ENCODE data around the gene CAB39L.
"Not testable (repeated sequence)": the region's sequence is repeated elsewhere in the genome, so short reads cannot be mapped to it uniquely, and the experiment has no call there.

CAB39L gene

DNA sequence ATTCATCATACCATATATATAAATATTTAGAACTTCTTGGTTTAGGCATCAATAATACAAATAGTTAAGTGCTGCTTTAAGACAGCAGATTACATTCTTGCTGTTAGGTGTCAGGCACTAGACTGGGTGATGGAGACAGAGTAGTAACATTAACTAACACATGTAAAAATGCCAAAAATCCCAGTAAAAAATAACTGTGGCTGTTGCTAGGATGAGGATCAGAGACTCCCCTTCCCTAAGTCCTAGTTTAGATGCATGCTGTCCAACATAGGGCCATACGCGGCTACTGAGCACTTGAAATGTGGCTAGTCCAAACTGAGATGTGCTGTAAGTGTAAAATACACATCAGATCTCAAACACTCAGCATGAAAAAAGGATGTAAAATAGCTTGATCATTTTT, 101.4 kb downstream of the CAB39L start:
- no peak for DNase-seq

DNA sequence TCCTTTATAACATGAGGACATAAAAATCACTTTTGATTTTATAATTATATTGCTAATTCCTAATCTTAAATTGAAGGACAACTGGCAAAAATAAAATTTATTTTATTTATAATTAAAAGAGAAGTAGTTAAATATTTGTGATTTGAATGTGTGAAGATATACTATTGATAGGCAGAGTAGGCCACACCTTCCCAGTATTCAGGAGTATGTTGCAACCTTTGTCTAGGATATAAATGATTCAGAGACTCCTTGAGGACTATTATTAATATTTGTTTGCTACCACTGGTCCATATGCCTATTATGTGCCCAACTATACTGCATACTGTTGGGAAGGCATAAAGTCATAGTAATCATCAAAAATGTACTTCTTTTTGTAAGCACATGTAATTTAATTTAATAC, 101.9 kb downstream of the CAB39L start:
- no peak for DNase-seq

DNA sequence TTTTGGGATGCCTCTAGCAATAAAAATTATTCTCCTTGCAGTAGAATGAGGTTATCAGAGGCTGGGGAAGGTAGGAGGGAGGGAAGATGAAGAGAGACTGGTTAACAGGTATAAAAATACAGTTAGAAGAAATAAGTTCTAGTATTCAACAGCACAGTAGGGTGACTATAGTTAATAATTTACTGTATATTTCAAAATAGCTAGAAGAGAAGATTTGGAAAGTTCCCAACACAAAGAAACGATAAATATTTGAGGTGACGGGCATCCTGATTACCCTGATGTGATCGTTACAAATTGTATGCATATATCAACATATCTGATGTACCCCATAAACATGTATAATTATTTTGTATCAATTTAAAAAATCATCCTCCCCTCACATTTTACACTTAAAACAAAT, 102.3 kb downstream of the CAB39L start:
- DNase-seq: no peak

DNA sequence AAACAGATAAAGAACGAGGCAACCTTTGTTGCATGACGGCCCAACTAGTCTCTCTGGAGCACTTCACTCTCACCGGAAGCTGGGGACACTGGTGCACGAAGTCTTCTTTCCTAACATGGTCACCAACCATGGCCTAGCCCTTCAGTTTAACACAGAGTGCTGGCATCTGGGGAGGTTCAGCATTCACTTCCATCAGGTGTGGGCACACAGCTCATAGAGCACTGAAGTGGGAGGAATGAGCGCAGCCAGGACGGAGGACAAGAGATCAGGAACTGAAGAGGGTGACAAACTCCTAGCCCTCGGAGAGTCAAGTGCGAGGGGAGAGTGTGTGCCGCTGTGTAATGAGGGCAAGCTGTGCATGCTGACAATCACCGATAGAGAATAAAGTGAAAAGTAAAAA, 103.7 kb downstream of the CAB39L start:
- no peak for DNase-seq

DNA sequence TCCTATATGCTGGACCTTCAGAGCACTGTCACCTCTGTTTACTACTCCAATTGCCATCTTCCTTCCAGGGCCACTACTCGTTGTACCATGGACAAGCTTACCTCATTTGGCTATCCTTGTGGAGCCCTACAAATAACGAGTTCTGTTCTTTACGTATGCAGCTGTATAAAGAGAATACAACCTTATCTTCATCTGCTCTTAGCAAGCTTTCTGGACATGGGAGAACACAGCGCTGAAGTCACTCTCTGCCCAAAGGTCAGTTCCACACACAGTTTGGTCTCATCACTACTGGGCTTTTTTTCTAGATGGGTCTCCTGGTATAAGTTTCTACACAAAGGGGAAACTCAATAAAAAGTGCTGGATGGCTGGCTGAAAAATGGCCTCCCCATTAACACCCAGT, 107.2 kb downstream of the CAB39L start:
- DNase-seq: no peak

DNA sequence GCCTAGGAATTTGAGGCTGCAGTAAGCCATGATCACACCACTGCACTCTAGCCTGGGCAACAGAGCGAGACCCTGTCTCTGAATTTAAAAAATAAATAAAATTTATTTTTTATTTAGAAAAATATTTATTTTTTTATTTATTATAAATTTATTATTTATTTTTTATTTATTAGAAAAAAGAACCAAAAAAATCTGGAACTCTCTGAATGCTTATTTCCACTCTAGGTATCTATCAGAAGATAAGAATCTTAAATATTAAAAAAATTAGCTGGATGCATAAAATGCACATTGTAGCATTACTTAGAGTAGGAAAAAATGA, 113.4 kb downstream of the CAB39L start:
- DNase-seq: no peak

DNA sequence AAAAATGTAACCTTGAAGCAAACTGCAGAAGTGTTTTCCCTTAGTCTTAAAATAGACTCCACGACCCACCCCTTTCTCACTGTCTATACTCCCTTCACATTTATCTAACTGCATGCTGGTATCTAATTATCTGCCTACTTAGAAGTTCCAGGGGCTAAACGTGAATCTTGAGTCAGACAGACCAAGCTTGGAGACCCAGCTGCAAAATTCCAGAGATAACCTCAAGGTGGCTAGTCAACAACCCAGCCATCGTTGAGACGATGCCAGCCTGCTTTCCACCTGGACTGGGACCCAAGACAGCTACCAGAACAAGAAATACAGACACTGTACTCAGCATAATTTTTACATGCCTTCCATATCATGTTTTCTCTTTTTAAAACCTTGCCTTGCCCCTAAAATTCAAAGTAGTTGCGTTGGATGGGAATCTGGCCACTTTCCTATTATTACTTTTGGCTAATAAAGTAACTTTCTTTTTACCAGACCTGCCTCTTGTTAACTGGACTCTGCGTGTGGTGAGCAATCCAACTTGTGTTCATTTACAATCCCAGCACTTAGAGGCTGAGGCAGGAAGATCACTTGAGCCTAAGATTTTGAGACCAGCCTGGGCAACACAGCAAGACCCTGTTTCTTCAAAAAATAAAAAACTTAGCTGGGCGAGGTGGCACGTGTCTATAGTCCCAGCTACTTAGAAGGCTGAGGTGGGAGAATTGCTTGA, 113.9 kb downstream of the CAB39L start:
- no peak for DNase-seq

DNA sequence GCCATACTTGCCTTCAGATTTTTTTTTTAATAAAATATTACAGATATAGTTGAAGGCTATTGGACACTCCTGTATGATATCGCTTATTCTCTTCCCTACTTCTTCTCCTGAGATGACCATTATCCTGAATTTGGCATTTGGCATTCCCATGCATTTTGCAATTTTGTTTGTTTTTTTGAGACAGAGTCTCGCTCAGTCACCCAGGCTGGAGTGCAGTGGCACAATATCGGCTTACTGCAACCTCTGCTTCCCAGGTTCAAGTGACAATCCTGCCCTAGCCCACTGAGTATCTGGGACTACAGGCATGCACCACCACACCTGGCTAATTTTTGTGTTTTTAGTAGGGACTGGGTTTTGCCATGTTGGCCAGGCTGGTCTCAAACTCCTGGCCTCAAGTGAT, 116.7 kb downstream of the CAB39L start:
- not testable (repeated sequence) for DNase-seq

DNA sequence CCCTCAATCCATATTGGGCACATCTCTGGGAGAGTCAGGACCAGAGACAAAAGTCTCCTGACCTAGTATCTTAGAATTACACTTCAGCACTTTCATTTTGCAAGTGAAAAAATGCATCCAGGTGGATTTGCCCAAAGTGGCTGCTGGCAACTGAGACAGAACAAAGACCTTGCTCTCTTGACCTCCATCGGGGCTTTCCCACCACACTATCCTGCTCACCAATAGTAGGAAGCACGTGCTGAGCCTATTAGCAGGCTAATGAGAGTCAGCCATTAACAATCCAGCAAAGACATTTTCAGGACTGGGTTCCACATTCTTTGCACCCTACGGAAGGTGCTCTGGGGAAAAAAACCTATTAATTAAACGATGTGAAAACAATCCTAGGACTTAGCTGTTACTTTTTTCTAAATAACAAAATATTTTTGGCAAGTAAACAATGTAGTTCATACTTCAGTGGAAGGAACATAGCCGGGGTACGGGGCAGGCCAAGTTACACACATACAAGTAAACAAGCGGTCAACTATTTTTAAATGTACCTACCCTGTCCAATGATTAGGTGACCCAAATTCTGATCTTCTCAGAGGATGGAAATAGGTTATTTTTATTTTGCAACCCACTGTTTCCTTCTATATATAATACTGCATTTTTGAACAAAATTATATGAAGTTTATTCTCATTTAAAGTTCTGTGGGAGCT, 117.5 kb downstream of the CAB39L start:
- DNase-seq: no peak

DNA sequence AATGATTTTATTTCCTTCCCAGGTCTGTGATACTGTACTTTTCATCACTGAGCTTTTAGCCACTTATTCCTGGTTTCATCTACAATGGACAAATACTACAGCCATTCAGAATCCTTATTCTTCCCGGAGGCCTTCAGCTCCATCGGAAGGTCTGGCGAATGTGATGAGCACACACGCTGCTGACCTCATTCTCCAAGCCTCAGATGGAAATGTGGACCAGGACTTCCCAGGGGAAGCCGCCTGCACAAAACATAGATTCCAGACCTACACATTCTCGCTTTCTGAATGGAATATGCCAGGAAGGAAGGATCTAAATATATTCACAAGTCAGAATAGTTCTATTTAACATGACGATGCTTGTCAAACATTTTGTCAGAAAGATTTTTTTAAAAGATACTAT, 120.5 kb downstream of the CAB39L start:
- no peak for DNase-seq

DNA sequence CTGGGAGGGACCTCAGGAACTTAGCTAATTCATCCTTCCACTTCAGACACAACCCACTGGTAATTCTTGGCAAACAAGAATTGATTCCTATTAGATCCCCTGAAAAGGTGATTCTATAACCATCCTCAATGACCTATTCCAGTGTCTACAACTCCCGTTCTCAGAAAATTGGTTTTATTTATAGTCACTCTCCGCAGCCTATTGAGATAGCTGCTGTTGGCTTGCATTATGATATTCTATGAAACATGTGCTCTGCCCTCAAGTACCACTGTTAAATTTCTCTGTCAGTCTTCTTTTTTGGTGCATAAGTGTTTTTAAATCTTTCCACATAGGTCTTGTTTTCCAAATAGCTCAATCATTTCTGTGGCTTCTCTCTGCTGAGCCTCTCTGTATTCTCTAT, 121.2 kb downstream of the CAB39L start:
- DNase-seq: no peak

DNA sequence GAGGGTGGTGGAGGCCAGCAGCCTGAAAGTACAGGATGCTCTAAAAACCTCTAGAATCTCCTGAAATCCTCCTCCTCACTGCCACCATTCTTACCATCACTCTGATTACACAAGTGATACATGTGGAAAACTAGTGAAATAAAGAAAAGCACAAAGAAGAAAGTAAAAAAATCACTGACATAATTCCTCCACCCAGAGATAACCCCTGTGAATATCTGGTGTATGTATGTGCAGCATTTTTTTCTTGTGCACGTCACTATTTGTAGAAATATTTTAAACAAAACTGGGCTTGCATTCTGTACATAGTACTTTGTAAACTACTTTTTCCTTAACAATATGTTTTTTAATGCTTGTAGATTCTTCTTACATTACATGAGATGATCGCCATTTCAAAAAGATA, 122.9 kb downstream of the CAB39L start:
- no peak for DNase-seq

DNA sequence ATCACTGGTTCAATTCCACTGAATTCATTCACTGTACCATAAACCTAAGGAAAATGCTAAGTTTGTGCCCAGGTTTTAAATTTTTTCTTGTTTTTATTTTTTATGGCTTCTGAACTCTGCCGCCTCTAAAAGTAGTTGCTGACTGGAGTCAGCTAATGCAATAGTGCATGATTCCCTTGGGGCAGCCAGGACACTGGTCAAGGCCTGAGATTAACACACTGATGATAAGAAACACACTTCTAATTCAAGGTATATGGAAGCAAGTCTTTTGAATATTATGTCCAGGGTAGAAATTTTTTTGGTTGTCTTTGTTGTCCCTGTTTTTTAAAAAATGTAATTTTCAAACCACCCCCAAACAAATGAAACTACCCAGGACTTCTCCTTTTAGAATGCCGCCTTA, 123.9 kb downstream of the CAB39L start:
- no peak for DNase-seq

DNA sequence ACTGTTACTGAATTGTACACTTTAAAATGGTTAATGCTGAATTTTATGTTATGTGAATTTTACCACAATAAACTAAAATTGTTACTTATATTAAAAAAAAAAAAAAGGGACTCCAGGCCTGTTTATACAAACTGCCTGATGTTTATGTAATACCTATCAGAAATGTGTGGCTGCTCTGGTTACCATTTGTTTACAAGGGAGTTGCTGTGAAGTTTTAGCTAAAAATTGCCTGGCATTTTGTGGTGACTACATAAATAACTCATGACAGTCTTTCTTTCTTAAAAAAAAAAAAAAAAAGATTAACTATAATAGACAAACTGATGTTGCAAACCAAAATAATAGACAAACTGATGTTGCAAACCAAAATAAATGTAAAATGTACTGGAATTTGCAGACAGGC, 124.3 kb downstream of the CAB39L start:
- DNase-seq: no peak

DNA sequence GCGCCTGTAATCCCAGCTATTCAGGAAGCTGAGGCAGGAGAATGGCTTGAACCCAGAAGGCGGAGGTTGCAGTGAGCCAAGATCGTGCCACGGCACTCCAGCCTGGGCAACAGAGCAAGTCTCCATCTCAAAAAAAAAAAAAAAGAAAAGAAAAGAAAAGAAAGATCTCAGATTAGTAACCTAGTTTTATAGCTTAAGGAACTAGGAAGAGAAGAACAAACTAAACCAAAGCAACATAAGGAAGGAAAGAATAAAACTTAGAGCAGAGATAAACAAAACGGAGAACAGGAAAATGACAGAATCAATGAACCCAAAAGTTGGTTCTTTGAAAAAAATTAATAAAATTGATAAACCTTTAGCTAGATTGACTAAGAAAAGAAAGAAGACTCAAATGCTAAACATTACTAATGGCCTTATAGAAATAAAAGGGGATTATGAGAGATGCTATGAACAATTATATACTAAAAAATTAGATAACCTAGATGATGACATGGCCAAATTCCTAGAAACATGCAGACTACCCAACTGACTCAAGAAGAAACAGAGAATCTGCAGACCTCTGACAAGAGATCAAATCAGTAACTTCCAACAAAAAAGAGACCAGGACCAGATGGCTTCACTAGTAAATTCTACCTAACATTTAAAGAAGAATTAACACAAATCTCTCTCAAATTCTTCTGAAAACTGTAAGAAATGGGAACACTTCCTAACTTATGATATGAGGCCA, 127.9 kb downstream of the CAB39L start:
- DNase-seq: no peak

DNA sequence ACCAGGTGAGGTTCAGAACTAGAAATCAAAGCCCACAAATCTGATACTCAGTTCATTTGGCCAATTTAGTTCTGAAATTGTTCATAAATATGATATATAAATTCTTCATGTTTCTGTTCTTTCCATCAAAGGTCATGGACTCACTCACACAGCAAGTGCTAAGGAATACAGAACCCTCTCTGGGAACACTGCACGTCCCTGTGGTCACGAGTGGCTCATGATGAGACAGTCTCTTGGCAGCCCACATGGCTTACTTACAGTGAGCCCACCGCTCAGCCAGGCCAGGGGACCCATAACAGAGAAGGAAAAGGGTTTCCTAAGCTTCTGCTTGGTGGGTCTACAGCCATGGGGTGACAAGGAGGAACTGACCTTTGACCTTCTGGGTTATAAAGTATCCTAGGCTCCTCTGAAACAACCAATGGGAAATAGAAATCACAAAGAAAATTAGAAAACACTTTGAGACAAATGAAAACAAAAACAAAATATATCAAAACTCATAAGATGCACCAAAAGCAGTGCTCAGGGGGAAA, 128.8 kb downstream of the CAB39L start:
- no peak for DNase-seq

DNA sequence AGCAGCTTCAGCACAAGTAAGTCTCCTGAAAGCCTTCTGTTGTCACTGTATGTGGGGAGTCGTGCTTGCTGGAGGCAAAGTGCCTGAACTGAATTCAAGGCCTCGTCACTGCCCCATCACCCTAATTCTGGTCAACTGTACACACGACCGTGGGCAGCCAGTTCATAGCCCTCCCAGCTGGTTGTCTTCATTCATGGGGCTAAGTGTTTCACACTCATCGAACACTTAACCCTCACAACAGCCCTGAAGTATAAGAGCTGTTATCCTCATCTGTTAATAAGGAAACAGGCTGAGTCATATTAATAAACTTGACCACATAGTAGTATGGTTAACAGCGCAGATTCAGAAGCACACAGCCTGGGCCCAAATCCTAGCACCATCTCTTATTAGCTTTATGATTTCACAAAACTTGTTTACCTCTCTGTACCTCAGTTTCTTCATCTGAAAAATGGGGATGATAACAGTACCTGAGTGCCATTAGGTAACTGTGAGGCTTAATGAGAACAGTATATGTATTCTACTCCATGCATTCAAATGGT, 129.5 kb downstream of the CAB39L start:
- DNase-seq: no peak

DNA sequence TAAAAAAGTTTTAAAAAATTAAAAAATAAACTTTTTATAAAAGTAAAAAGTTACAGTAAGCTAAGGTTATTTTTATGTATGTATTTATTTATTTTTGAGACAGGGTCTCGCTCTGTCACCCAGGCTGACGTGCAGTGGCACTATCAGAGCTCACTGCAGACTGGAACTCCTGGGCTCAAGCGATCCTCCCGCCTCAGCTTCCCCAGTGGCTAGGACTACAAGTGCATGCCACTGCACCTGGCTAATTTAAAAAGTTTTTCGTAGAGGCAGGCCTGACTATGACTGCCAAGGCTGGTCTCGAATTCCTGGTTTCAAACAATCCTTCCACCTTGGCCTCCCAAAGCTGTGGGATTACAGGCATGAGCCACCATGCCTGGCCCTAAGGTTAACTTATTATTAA, 132.0 kb downstream of the CAB39L start:
- DNase-seq: no peak

DNA sequence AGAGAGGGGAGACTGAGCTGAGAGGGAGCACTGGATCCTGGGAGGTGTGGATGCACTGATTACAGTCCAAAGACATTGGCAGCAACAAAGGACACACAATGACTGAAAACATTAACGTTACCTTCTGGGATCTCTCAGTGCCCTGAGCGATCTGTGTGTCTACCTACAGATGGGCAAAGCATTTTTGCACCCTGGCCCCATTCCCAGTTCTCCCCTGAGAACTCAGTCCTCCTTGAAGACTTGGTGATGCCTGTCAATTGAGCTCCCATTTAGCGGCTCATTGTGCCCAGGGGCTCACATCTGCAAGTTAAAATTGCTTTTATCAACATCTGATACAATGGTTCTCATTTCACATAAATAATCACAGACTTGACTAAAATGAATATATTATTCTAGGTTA, 133.6 kb downstream of the CAB39L start:
- DNase-seq: no peak

DNA sequence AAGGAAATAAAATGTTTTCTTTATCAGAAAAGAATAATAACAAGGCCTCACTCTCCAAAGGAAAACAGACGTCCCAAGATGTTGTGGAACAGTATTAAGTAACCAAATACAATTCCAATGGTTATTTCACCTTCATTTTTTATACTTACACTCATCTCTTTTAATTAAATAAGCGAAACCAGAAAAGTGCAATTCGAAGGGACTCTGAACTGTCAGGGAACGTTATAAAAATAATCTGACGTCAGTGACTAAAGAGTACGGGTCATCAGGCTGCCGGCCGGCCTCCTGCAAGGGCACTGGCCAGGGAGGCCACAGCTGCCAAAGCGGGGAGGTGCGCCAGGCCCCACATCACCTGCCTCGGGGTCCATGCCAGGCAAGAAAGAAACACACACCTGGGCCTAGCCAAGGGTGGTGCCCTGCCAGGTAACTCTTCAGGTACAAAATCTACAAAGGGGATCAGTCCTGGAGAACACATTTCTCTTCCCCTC, 134.9 kb downstream of the CAB39L start:
- no peak for DNase-seq

DNA sequence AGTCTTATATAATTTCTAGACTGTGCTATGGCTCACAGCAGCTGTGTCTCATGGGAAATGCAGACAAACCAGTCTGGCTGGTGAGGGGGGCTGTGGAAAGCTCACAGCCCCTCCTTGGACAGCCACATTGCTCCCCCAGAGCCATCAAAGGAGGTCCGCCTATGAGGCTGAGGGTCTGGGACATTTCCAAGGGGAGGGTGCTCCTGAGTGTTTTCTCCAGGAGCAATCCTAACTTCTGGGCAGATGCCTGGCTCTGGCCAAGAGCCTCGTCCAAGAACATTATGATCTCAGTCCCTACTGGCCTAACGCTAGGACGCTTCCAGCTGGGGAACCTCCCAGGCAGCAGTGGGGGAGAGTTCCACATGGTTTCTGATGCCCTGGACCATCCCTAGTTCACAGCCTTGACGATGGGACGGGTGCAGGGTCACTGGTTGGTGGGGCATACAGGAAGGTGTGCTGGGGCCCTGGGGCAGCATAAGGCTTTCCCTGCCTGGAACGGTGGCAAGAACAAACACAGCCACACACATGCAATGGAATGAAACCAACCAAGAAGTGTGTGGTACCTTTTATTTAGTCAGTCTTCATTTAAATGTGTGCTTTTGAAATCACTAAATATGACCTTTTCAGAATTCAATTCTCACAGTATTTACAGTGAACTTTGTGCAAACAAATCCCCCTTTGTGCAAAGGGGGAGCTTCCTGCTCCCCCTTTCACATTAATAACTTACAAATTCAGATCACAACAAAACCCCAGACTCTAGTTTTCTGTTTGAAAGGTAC, 135.6 kb downstream of the CAB39L start:
- DNase-seq: no peak

DNA sequence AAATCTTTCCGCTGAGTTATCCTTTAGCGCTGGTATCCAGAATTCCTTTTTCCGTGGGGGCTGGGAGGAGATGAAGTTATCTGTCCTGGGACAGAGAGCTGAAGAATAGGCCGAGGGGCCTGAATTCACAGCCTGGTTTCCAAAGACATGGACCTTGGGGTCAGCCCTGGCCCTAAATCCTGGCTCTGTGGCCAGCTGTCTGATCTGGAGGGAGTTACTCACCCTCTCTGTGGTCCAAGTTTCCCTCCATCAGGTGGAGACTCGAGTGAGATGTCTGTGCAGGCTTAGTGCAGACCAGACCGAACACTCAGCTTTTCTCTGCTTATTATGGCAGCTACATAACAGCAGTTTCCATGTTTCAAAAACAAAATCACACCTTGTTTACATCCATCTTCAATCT, 136.5 kb downstream of the CAB39L start:
- no peak for DNase-seq

Data from NCI-H187 treated with DMSO at 0.1 percent for 48 hours (cell line).